ENCODE data around the gene FGFR3. TPM values are rescaled to one million over a fixed set of nuclear protein-coding genes. Genes with fewer than 3 reads are reported as not detected.

FGFR3 gene
- total and polyA plus RNA-seq, 2 of the 4 experiments (the other 2 are of a cell fraction), result 0.18 to 0.67 TPM

DNA sequence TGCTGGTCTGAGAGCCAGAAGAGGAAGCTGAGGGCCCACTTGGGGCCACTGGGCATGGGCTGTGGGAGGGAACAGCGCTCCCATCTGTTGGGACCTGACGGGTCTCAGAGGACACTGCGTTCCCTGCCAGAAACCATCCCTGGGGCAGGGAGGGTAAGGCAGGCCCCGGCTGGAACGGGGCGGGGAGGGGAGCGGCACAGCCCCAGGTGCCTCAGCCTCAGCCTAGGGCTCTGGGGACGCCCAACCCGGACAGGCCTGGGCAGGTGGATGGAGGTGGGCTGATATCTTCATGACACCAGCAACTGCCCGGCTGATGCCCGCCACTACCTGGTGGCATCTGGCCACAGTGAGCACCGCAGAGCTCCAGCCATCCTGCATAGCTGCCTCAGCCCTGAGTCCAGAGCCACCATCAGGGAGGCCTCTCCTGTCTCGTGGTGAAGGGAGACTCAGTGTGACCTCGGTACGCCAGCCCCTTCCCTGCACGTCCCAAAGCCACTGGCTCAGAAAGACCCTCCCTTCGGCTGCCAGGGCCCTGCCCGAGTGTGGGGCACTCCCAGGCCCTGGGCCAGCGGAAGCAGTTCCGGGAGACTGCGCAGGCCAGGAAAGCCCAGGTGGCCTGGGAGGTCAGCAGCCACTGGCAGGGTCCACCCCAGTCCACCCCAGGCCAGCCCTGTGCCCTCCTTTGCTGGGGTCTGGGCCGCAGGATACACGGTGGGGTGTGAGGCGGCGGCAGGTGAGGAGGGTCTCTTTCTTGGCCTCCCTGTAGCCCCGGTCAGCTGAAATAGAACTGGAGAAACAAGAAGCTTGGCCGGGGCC lies 34.6 kb upstream of the FGFR3 start (continued):
- no peak for TF ChIP-seq FOS (IDR thresholded peaks at IDR 0.05; ENCODE audit: low read depth, low read length)

DNA sequence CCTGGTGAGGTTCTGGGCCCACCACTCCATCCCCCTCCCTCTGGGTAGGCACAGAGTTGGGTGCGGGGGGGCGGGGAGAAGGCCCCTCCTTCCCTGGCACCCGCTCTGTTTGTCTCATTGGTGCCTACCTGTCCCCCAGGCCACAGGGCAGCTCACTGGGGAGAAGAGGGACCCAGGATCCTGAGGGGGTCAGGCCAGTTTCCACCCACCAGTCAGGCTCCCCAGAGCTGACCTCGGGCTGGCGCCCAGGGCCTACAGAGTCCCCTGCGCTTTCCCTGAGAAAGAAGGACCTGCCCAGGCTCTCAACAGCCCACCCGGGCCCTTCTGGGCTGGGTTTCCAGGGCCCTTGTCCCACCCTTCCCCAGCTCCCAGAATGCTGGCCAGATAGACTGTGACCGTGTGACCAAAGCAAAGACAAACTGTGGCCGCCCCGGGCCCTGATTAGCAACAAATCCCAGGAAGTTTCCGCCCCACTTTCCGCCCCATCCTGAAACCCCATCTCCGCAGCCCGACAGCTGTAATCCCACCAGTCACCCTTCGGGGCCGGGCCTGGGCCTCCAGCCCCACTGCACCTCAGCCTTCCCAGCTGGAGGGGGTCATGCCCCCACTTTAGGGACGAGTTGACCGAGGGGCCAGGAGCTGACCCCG lies 33.8 kb upstream of the FGFR3 start:
- Histone ChIP-seq H3K56ac (ENCODE audit: extremely low read depth, insufficient read depth, low read length) (no peak overlapping the region), H3K4me2 (ENCODE audit: low read depth, low read length) (no peak overlapping the region), H4K5ac (ENCODE audit: low read depth, low read length) (no peak overlapping the region), H2AK5ac (ENCODE audit: low read depth, low read length) (no peak overlapping the region), H3K4me3 (ENCODE audit: insufficient read depth, low read depth, low read length) (no peak overlapping the region), H4K20me1 (ENCODE audit: insufficient read depth, low read length) (no peaks in the 10 kb centered on the region), H3K27me3 (ENCODE audit: control insufficient read depth, insufficient read depth, low read length) (no peaks in the 10 kb centered on the region; the same call in 1 of the 2 replicates), H3K9me1 (ENCODE audit: insufficient read depth, low read length) (no peaks in the 10 kb centered on the region), H3K23ac (ENCODE audit: low read depth, low read length) (no peak overlapping the region), H3K79me1 (ENCODE audit: low read depth in 1 of 2, low read length in 2 of 2) (no peaks in the 10 kb centered on the region), H3K27ac (ENCODE audit: insufficient read depth, low read length) (no peak overlapping the region), H3K4me1 (ENCODE audit: control insufficient read depth, insufficient read depth, low read length) (peaks cover 4% of the 10 kb centered on the region; the same call in 1 of the 2 replicates), H2BK120ac (ENCODE audit: low read depth, low read length) (no peak overlapping the region), H2BK5ac (ENCODE audit: low read depth, low read length, poor library complexity, severe bottlenecking) (no peak overlapping the region), H2BK15ac (ENCODE audit: low read depth, low read length) (no peak overlapping the region), H3K4ac (ENCODE audit: low read depth, low read length) (no peak overlapping the region), H3K9me3 (ENCODE audit: control insufficient read depth, insufficient read depth, low read length) (no peaks in the 10 kb centered on the region), H3K9ac (ENCODE audit: low read depth, low read length) (no peak overlapping the region), H4K91ac (ENCODE audit: insufficient read depth, low read depth, low read length) (no peak overlapping the region), H3K14ac (replicated peaks; ENCODE audit: low read depth, low read length) (no peak overlapping the region), H3K36me3 (ENCODE audit: control insufficient read depth, insufficient read depth, low read length) (no peaks in the 10 kb centered on the region), H2AFZ (replicated peaks; ENCODE audit: low read length, poor library complexity) (no peak overlapping the region), H3K18ac (ENCODE audit: low read depth, low read length) (no peak overlapping the region), H2AK9ac (replicated peaks; ENCODE audit: low read depth, low read length, poor library complexity) (no peak overlapping the region), H2BK20ac (ENCODE audit: low read depth, low read length) (no peak overlapping the region), H4K8ac (ENCODE audit: low read depth in 2 of 2, low read length in 2 of 2) (no peak overlapping the region)
- in situ Hi-C loops (cut with MboI; ENCODE audit: low sequenced_read_pairs), result no loop called here
- ATAC-seq (ENCODE audit: low read depth) (no peak), DNase-seq (no peak)
- WGBS, 2 experiments (ENCODE audit: extremely low coverage in 2 of 2, insufficient read length in 1 of 2), result 75% methylated on average over 9 of the region's 19 CpGs; no CpG with 5 or more reads in 1 of the 2 experiments
- BruUV-seq (replicated peaks), result no TSS peak
- dilution Hi-C loops (cut with HindIII; ENCODE audit: low sequenced_read_pairs, unreplicated experiment), result no loop called here
- POLR2A ChIA-PET (ENCODE audit: unreplicated experiment), result no interaction called here
- intact Hi-C loops (cut with micrococcal nuclease), result no loop called here
- CTCF ChIA-PET, result interaction anchor here (0.9 kb wide), 1 partner anchor 66 kb away, joined by 3 read pairs; no protein-coding TSS in a partner anchor
- TF ChIP-seq, protein P1, sequence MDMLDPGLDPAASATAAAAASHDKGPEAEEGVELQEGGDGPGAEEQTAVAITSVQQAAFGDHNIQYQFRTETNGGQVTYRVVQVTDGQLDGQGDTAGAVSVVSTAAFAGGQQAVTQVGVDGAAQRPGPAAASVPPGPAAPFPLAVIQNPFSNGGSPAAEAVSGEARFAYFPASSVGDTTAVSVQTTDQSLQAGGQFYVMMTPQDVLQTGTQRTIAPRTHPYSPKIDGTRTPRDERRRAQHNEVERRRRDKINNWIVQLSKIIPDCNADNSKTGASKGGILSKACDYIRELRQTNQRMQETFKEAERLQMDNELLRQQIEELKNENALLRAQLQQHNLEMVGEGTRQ (IDR thresholded peaks at IDR 0.05; ENCODE audit: low read depth, low read length), result no peak
- TF ChIP-seq RCOR1 (IDR thresholded peaks at IDR 0.05; ENCODE audit: insufficient replicate concordance, low read length), result no peak
- no peak for TF ChIP-seq RFX5 (IDR thresholded peaks at IDR 0.05; ENCODE audit: low read depth, low read length)
- no peak for TF ChIP-seq MAZ (IDR thresholded peaks at IDR 0.05; ENCODE audit: borderline replicate concordance, low read depth, low read length)
- TF ChIP-seq, protein P2, sequence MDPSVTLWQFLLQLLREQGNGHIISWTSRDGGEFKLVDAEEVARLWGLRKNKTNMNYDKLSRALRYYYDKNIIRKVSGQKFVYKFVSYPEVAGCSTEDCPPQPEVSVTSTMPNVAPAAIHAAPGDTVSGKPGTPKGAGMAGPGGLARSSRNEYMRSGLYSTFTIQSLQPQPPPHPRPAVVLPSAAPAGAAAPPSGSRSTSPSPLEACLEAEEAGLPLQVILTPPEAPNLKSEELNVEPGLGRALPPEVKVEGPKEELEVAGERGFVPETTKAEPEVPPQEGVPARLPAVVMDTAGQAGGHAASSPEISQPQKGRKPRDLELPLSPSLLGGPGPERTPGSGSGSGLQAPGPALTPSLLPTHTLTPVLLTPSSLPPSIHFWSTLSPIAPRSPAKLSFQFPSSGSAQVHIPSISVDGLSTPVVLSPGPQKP (IDR thresholded peaks at IDR 0.05; ENCODE audit: borderline replicate concordance, low read depth, low read length), result no peak
- no peak for TF ChIP-seq FOS (IDR thresholded peaks at IDR 0.05; ENCODE audit: low read depth, low read length)
- TF ChIP-seq CHD1 (IDR thresholded peaks at IDR 0.05; ENCODE audit: low read depth, low read length), result no peak
- TF ChIP-seq, protein P3, sequence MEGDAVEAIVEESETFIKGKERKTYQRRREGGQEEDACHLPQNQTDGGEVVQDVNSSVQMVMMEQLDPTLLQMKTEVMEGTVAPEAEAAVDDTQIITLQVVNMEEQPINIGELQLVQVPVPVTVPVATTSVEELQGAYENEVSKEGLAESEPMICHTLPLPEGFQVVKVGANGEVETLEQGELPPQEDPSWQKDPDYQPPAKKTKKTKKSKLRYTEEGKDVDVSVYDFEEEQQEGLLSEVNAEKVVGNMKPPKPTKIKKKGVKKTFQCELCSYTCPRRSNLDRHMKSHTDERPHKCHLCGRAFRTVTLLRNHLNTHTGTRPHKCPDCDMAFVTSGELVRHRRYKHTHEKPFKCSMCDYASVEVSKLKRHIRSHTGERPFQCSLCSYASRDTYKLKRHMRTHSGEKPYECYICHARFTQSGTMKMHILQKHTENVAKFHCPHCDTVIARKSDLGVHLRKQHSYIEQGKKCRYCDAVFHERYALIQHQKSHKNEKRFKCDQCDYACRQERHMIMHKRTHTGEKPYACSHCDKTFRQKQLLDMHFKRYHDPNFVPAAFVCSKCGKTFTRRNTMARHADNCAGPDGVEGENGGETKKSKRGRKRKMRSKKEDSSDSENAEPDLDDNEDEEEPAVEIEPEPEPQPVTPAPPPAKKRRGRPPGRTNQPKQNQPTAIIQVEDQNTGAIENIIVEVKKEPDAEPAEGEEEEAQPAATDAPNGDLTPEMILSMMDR (conservative IDR thresholded peaks at IDR 0.05; ENCODE audit: low read depth, low read length), result no peak
- no peak for TF ChIP-seq POLR2A (IDR thresholded peaks at IDR 0.05; ENCODE audit: low read depth, low read length)
- TF ChIP-seq NFE2L2 (IDR thresholded peaks at IDR 0.05; ENCODE audit: low read depth, low read length), result no peak
- no peak for TF ChIP-seq RAD21 (IDR thresholded peaks at IDR 0.05; ENCODE audit: low read length)
